Endothelial cell (in vitro differentiated cells): Measurements from ENCODE around the gene PER2. TPM values are rescaled to one million over a fixed set of nuclear protein-coding genes. Genes with fewer than 3 reads are reported as not detected.

Experiments used
- DNase-seq: peaks from one replicate; pipeline ENCODE4 v3.0.0; 2021; ENCODE audit warnings: low spot score
- H3K27ac Mint-ChIP-seq: one replicate; pipeline ENCODE4 v1.8.0; 2021; ENCODE audit warnings: mixed read lengths, inconsistent platforms; ENCODE audit not compliant: unreplicated experiment
- H3K27me3 Mint-ChIP-seq: one replicate; pipeline ENCODE4 v1.8.0; 2021; ENCODE audit warnings: mild to moderate bottlenecking, moderate library complexity, mixed read lengths, inconsistent platforms; ENCODE audit not compliant: unreplicated experiment
- H3K36me3 Mint-ChIP-seq: one replicate; pipeline ENCODE4 v1.8.0; 2021; ENCODE audit warnings: mild to moderate bottlenecking, low read depth, mixed read lengths, inconsistent platforms; ENCODE audit not compliant: unreplicated experiment
- H3K4me1 Mint-ChIP-seq: one replicate; pipeline ENCODE4 v1.8.0; 2021; ENCODE audit warnings: mild to moderate bottlenecking, mixed read lengths, inconsistent platforms; ENCODE audit not compliant: unreplicated experiment
- H3K4me3 Mint-ChIP-seq: one replicate; pipeline ENCODE4 v1.8.0; 2021; ENCODE audit warnings: mild to moderate bottlenecking, mixed read lengths, inconsistent platforms; ENCODE audit not compliant: unreplicated experiment
- H3K9me3 Mint-ChIP-seq: one replicate; pipeline ENCODE4 v1.8.0; 2021; ENCODE audit warnings: mixed read lengths, inconsistent platforms; ENCODE audit not compliant: unreplicated experiment
- total RNA-seq: library from RNA; stranded (reverse); fragmentation: NEBNext Ultra II Directional; extraction: Animal tissue kit (Norgen Biotek cat#: 25700); gene quantifications from one replicate; pipeline ENCODE4 v1.2.1, GENCODE V29; 2021; ENCODE audit not compliant: unreplicated experiment
- TF ChIP-seq, protein P1 (sequence below): fragments of 200-600 bp; sonication (generic); IDR thresholded peaks from one replicate; pipeline ENCODE4 v1.5.0; 2021; ENCODE audit warnings: antibody characterized with exemption; ENCODE audit not compliant: unreplicated experiment

Gene PER2
- total RNA-seq, 1 donor from 2014 or later: 5.5 TPM

GRCh38 chr2:238290715-238291549 is 2.5 kb upstream of the PER2 start:
- peaks cover 28% of the 10 kb centered on the region for H3K27me3 Mint-ChIP-seq
- no peak for DNase-seq
- H3K4me1 Mint-ChIP-seq: peaks cover 12% of the 10 kb centered on the region
- no peak overlapping the region for H3K4me3 Mint-ChIP-seq
- H3K27ac Mint-ChIP-seq: peak overlapping the region; percentile 46
- TF ChIP-seq, protein P1, sequence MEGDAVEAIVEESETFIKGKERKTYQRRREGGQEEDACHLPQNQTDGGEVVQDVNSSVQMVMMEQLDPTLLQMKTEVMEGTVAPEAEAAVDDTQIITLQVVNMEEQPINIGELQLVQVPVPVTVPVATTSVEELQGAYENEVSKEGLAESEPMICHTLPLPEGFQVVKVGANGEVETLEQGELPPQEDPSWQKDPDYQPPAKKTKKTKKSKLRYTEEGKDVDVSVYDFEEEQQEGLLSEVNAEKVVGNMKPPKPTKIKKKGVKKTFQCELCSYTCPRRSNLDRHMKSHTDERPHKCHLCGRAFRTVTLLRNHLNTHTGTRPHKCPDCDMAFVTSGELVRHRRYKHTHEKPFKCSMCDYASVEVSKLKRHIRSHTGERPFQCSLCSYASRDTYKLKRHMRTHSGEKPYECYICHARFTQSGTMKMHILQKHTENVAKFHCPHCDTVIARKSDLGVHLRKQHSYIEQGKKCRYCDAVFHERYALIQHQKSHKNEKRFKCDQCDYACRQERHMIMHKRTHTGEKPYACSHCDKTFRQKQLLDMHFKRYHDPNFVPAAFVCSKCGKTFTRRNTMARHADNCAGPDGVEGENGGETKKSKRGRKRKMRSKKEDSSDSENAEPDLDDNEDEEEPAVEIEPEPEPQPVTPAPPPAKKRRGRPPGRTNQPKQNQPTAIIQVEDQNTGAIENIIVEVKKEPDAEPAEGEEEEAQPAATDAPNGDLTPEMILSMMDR: no peak
- no peaks in the 10 kb centered on the region for H3K36me3 Mint-ChIP-seq
- H3K9me3 Mint-ChIP-seq: no peaks in the 10 kb centered on the region

GRCh38 chr2:238290091-238290509 is 1.7 kb upstream of the PER2 start:
- peak; percentile 26 for DNase-seq

DNA sequence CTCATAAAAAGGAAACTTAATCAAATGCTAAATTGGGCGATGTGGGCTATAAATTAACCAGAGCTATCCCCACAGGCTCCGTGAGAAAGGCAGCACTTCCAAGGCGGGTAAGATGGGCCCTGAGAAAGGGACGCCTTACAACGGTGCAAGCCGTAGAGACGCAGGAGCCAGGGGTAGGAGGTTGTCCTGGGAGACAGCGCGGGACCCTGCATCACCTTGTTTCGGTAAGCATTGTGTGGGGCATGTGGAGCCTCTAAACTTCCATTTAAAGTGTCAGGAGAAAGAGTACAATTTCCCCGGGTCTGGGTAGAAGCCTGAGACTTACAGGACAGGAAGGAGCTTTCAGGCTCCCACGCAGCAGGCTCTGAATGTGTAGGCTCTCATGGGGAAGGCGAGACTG is 1.2 kb upstream of the PER2 start:
- H3K27me3 Mint-ChIP-seq: peaks cover 28% of the 10 kb centered on the region
- TF ChIP-seq, protein P1: no peak
- peak overlapping the region; percentile 88 for H3K4me3 Mint-ChIP-seq
- no peaks in the 10 kb centered on the region for H3K9me3 Mint-ChIP-seq
- DNase-seq: no peak
- peak overlapping the region; percentile 84 for H3K27ac Mint-ChIP-seq
- H3K4me1 Mint-ChIP-seq: peaks cover 15% of the 10 kb centered on the region
- H3K36me3 Mint-ChIP-seq: peaks cover under 1% of the 10 kb centered on the region

More at GRCh38 chr2:238290091-238290509, 1.7 kb upstream of the PER2 start:
- Mint-ChIP-seq H3K27me3 (peaks cover 28% of the 10 kb centered on the region), H3K4me1 (peaks cover 15% of the 10 kb centered on the region), H3K4me3 (peak overlapping the region; percentile 17), H3K9me3 (no peaks in the 10 kb centered on the region), H3K36me3 (no peaks in the 10 kb centered on the region), H3K27ac (peak overlapping the region; percentile 9)
- TF ChIP-seq, protein P1: no peak

DNA sequence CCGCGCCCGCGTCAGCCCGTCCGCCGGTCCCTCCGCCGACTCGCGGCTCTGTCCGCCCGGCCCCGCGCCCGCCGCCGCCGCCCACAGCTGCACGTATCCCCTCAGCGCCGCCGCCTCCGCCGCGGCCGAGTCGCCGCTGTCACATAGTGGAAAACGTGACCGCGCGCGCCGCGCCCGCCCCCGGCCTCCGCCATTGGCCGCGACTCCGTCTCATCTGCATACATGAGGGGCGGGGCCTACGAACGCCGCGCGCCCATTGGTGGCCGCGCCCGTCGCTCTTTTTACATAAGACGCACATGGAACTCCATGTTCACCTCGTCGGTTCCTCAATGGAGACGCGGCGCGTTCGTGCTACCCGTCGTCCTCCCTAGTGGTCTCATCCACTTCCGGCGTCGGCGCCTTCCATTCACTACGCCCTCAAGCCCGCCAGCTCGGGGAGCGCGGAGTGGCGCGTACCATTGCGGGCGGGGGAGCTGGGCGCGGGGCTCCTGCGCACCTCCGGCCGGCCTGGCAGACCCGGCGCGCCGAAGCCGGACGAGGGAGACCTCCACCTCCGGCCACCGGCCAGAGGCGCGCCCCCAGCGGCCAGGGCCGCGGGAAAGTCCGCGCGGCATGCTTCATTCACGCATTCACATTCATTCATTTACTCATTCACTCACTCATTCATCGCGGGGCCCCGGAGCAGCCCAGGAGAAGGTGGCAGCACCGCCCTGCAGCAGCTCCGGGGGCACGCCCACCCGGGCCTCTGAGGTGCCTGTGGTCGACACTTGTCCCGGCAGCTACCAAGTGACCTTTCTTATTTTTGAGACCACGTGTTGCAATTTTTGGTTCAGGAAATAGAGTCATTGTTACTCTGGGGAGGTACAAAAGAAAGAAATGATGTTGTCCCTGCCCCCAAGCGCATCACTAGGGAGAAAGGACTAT is 502 bp upstream of the PER2 start:
- Mint-ChIP-seq H3K9me3 (no peaks in the 10 kb centered on the region), H3K4me1 (peaks cover 15% of the 10 kb centered on the region), H3K27ac (peak overlapping the region; percentile 84), H3K4me3 (peak overlapping the region; percentile 89), H3K36me3 (peaks cover 4% of the 10 kb centered on the region), H3K27me3 (peaks cover 28% of the 10 kb centered on the region)
- peak; percentile 97 for DNase-seq
- TF ChIP-seq, protein P1: peak; percentile 16
